Ishikawa (cell line): Measurements from ENCODE around the gene CUL7.

Experiments
- CEBPB ChIP-seq: IDR thresholded peaks from 2 replicates; pipeline ENCODE4 v1.6.1; 2012
- CREB1 ChIP-seq: IDR thresholded peaks from 2 replicates; pipeline ENCODE4 v1.6.1; 2012; ENCODE audit warnings: low read depth
- EGR1 ChIP-seq: IDR thresholded peaks from 2 replicates; pipeline ENCODE4 v1.6.1; 2012
- EP300 ChIP-seq: IDR thresholded peaks from 2 replicates; pipeline ENCODE4 v1.6.1; 2012; ENCODE audit warnings: borderline replicate concordance
- FOXM1 ChIP-seq: IDR thresholded peaks from 2 replicates; pipeline ENCODE4 v1.6.1; 2012; ENCODE audit warnings: low read depth, borderline replicate concordance
- MAX ChIP-seq: IDR thresholded peaks from 2 replicates; pipeline ENCODE4 v1.6.1; 2012
- NFIC ChIP-seq: IDR thresholded peaks from 2 replicates; pipeline ENCODE4 v1.6.1; 2012
- RAD21 ChIP-seq: IDR thresholded peaks from 2 replicates; pipeline ENCODE4 v1.6.1; 2012; ENCODE audit warnings: low read depth
- REST ChIP-seq: IDR thresholded peaks from 2 replicates; pipeline ENCODE4 v1.6.1; 2012; ENCODE audit warnings: low read depth, mild to moderate bottlenecking
- TAF1 ChIP-seq: IDR thresholded peaks from 2 replicates; pipeline ENCODE4 v1.6.1; 2012; ENCODE audit warnings: low read depth, mild to moderate bottlenecking
- TCF12 ChIP-seq: IDR thresholded peaks from 2 replicates; pipeline ENCODE4 v1.6.1; 2012; ENCODE audit warnings: low read depth
- TEAD4 ChIP-seq: IDR thresholded peaks from 2 replicates; pipeline ENCODE4 v1.6.1; 2012
- USF1 ChIP-seq: IDR thresholded peaks from 2 replicates; pipeline ENCODE4 v1.6.1; 2012
- YY1 ChIP-seq: IDR thresholded peaks from 2 replicates; pipeline ENCODE4 v1.6.1; 2012; ENCODE audit warnings: low read depth
- ZBTB7A ChIP-seq: IDR thresholded peaks from 2 replicates; pipeline ENCODE4 v1.6.1; 2012; ENCODE audit warnings: low read depth

CUL7 gene

GRCh38 chr6:43038727-43039126 lies 14.9 kb downstream of the CUL7 start:
- TF ChIP-seq NFIC (no peak), CEBPB (no peak), RAD21 (no peak), TAF1 (no peak), EGR1 (no peak), TEAD4 (no peak), CREB1 (no peak), YY1 (no peak), REST (no peak), EP300 (no peak), USF1 (no peak), MAX (no peak), FOXM1 (no peak), ZBTB7A (no peak), TCF12 (no peak)

GRCh38 chr6:43037706-43038105 lies 15.9 kb downstream of the CUL7 start:
- no peak for TF ChIP-seq TAF1
- TF ChIP-seq EGR1: no peak
- TF ChIP-seq RAD21: no peak
- TF ChIP-seq FOXM1: no peak
- TF ChIP-seq CREB1: no peak
- no peak for TF ChIP-seq ZBTB7A
- TF ChIP-seq NFIC: no peak

GRCh38 chr6:43037197-43037596 lies 16.5 kb downstream of the CUL7 start:
- TF ChIP-seq MAX: no peak
- no peak for TF ChIP-seq TEAD4
- no peak for TF ChIP-seq RAD21
- TF ChIP-seq EP300: no peak
- no peak for TF ChIP-seq CEBPB
- no peak for TF ChIP-seq USF1
- no peak for TF ChIP-seq ZBTB7A

- TF ChIP-seq ZBTB7A: no peak
- TF ChIP-seq NFIC: no peak
- TF ChIP-seq REST: no peak
- no peak for TF ChIP-seq MAX
- no peak for TF ChIP-seq EGR1
Observed at GRCh38 chr6:43036712-43037111, 16.9 kb downstream of the CUL7 start.

- TF ChIP-seq EP300: no peak
Observed at GRCh38 chr6:43035495-43036194, 18.0 kb downstream of the CUL7 start.

- TF ChIP-seq FOXM1: no peak
- TF ChIP-seq TAF1: no peak
- TF ChIP-seq EP300: no peak
- TF ChIP-seq USF1: no peak
Observed at GRCh38 chr6:43034190-43034525, 19.5 kb downstream of the CUL7 start.
